Measurements from ENCODE around the gene IVD.
"Not testable (repeated sequence)": the region's sequence is repeated elsewhere in the genome, so short reads cannot be mapped to it uniquely, and the experiment has no call there.

The IVD gene

GRCh38 chr15:40451527-40452158 is 46.0 kb downstream of the IVD start:
- Histone ChIP-seq H3K4me1 (ENCODE audit: control insufficient read depth in 1 of 2, insufficient read depth in 1 of 2, low read depth in 1 of 2, low read length in 1 of 2) (peaks cover 0 to 3% of the 10 kb centered on the region in 2 experiments), H3K4me3 (ENCODE audit: low read depth in 1 of 2, low read length in 1 of 2) (no peak overlapping the region), H3K27ac (no peak overlapping the region), H3K9me3 (no peaks in the 10 kb centered on the region), H3K36me3 (no peaks in the 10 kb centered on the region), H3K27me3 (no peaks in the 10 kb centered on the region)
- no peak for TF ChIP-seq CTCF (IDR thresholded peaks at IDR 0.05)

DNA sequence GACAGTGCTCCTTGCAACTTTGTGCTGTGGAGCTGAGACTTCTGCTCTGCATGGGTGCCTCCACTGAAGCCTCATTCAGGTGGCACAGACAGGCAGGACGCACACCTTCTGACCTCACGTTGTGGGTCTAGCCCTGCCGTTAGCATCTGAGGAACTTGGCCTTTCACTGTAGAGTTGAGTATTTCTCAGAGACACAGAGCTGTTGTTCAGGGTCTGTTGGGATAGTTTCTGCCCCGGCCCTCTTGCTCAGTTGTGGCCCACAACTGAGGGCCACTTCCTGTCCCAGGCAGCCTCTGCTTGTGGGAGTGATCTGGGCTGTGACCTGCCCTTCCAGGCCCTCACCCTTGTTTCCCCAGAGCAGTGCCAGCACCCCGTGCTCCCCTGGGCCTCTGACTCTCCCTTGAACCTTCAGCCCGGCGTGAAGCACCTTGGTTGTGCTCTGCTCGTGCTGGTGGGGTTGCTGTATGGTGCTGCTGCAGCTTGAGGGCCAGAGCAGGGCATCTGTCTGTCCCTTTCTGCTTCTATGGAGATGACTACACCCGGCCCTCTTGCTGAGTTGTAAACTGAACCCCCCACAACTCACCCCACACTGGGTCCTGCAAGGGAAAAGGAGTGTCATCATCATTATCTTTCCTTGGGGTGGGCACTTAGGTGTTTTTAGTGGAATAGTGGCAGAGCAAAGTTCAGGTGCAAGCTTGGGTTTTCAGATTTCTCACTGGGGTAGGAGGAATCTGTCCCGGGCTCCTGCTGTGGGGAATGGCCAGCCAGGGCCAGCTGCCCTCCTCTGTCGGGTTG is 46.9 kb downstream of the IVD start:
- Histone ChIP-seq H3K27me3 (no peaks in the 10 kb centered on the region), H3K36me3 (no peaks in the 10 kb centered on the region), H3K27ac (no peak overlapping the region), H3K4me1 (ENCODE audit: control insufficient read depth in 1 of 2, insufficient read depth in 1 of 2, low read depth in 1 of 2, low read length in 1 of 2) (peaks cover 0 to 3% of the 10 kb centered on the region in 2 experiments), H3K9me3 (no peaks in the 10 kb centered on the region), H3K4me3 (ENCODE audit: low read depth in 1 of 2, low read length in 1 of 2) (no peak overlapping the region)
- TF ChIP-seq CTCF (IDR thresholded peaks at IDR 0.05) = no peak

GRCh38 chr15:40453941-40454340 is 48.3 kb downstream of the IVD start:
- H3K36me3 ChIP-seq; H3K27me3 ChIP-seq; H3K27ac ChIP-seq; H3K4me1 ChIP-seq (ENCODE audit: control insufficient read depth in 1 of 2, insufficient read depth in 1 of 2, low read depth in 1 of 2, low read length in 1 of 2); H3K4me3 ChIP-seq (ENCODE audit: low read depth in 1 of 2, low read length in 1 of 2); H3K9me3 ChIP-seq: not testable (repeated sequence)

- no peak overlapping the region for H3K27ac ChIP-seq
- no peak overlapping the region for H3K4me3 ChIP-seq (ENCODE audit: low read depth in 1 of 2, low read length in 1 of 2)
- no peak for TF ChIP-seq CTCF (IDR thresholded peaks at IDR 0.05)
- H3K36me3 ChIP-seq = peaks cover 15% of the 10 kb centered on the region
- H3K27me3 ChIP-seq = no peaks in the 10 kb centered on the region
- peaks cover 0 to 3% of the 10 kb centered on the region in 2 experiments for H3K4me1 ChIP-seq (ENCODE audit: control insufficient read depth in 1 of 2, insufficient read depth in 1 of 2, low read depth in 1 of 2, low read length in 1 of 2)
- H3K9me3 ChIP-seq = no peaks in the 10 kb centered on the region
Observed at GRCh38 chr15:40454904-40455391, 49.4 kb downstream of the IVD start.

DNA sequence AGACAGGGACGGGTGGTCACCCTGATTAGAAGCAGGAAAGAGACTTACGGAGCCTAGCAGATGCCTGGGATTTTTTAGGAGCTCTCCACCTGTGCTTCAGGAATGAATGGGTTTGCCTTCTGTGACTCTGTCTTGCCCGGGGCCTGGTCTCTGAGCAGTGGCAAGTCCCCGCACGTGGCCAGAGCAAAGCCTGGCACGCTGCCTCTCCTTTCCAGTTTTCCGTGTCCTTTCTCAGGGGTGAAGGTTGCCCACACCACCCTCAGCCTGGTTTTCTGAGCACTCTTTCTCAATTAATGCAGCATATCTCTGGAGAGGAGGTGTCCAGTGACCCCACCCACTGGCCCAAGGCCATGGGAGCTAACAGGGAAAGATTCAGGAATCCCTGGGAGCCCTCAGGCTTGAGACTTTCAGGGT is 50.7 kb downstream of the IVD start:
- H3K27me3 ChIP-seq = no peaks in the 10 kb centered on the region
- H3K4me1 ChIP-seq (ENCODE audit: control insufficient read depth in 1 of 2, insufficient read depth in 1 of 2, low read depth in 1 of 2, low read length in 1 of 2) = peaks cover 0 to 3% of the 10 kb centered on the region in 2 experiments
- H3K36me3 ChIP-seq = peaks cover 15% of the 10 kb centered on the region
- H3K4me3 ChIP-seq (ENCODE audit: low read depth in 1 of 2, low read length in 1 of 2) = no peak overlapping the region
- no peak overlapping the region for H3K27ac ChIP-seq
- TF ChIP-seq CTCF (IDR thresholded peaks at IDR 0.05) = no peak
- no peaks in the 10 kb centered on the region for H3K9me3 ChIP-seq

DNA sequence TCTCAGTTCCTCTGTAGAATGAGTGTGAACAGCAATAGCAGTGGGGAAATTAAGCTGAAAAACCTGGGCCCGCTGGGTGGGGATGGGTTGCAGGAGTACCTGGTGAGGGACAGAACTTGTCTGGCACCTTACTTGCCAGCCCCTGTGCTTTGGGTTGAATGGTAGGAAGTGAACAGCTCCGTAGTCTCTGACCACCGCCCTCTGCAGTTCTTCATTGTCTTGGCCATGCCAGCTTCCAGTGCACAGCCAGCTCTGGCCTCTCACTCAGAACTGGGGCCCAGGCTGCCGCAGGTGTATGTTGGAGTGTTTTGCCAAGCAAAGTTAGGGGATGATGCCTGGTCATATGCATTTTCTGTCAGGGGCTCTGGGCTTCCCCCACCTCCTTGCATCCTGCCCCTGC is 51.1 kb downstream of the IVD start:
- no peaks in the 10 kb centered on the region for H3K9me3 ChIP-seq
- peaks cover 0 to 3% of the 10 kb centered on the region in 2 experiments for H3K4me1 ChIP-seq (ENCODE audit: control insufficient read depth in 1 of 2, insufficient read depth in 1 of 2, low read depth in 1 of 2, low read length in 1 of 2)
- peaks cover 16% of the 10 kb centered on the region for H3K36me3 ChIP-seq
- H3K4me3 ChIP-seq (ENCODE audit: low read depth in 1 of 2, low read length in 1 of 2) = no peak overlapping the region
- H3K27me3 ChIP-seq = no peaks in the 10 kb centered on the region
- no peak for TF ChIP-seq CTCF (IDR thresholded peaks at IDR 0.05)
- no peak overlapping the region for H3K27ac ChIP-seq
